Keratinocyte (primary cell): ENCODE data around the gene RCAN3. TPM values are rescaled to one million over a fixed set of nuclear protein-coding genes. Genes with fewer than 3 reads are reported as not detected.

Source experiments
- DNase-seq: peaks from one replicate; pipeline ENCODE4 v3.0.0-alpha.2; 2011; ENCODE audit warnings: low read depth, missing footprints, low spot score
- FAIRE-seq: peaks from 2 replicates; lab custom pipeline; 2011; peaks lifted over from hg19 to GRCh38; lab: Jason Lieb, UNC
- H2AFZ ChIP-seq: 2 replicates; pipeline ENCODE4 v1.6.0; 2012; ENCODE audit warnings: low read length, control low read depth, inconsistent platforms; ENCODE audit not compliant: control insufficient read depth
- H3K27ac ChIP-seq: 2 replicates; pipeline ENCODE4 v1.5.1; 2011; ENCODE audit warnings: low read length; ENCODE audit not compliant: control insufficient read depth, insufficient read depth
- H3K27me3 ChIP-seq: 3 replicates; pipeline ENCODE4 v1.6.0; 2011; ENCODE audit warnings: low read length; ENCODE audit not compliant: control insufficient read depth, insufficient read depth; ENCODE audit errors: extremely low read depth
- H3K36me3 ChIP-seq, 2 experiments: 2 replicates in 1 of 2; 3 replicates in 1 of 2; pipeline ENCODE4 v1.5.1; 2011; ENCODE audit warnings: low read length in 2 of 2, mild to moderate bottlenecking in 1 of 2; ENCODE audit not compliant: control insufficient read depth in 2 of 2, insufficient read depth in 2 of 2; ENCODE audit errors: extremely low read depth in 1 of 2
- H3K4me1 ChIP-seq: 3 replicates; pipeline ENCODE4 v1.5.1; 2011; ENCODE audit warnings: low read length; ENCODE audit not compliant: control insufficient read depth, insufficient read depth; ENCODE audit errors: extremely low read depth
- H3K4me2 ChIP-seq: 3 replicates; pipeline ENCODE4 v1.6.0; 2011; ENCODE audit warnings: low read depth, low read length; ENCODE audit not compliant: control insufficient read depth, insufficient read depth; ENCODE audit errors: extremely low read depth
- H3K4me3 ChIP-seq, 3 experiments: fragments of 200-600 bp in 1 of 3; sonication (generic) in 1 of 3; 2 replicates in 2 of 3; 3 replicates in 1 of 3; pipeline ENCODE4 v1.5.1; 2011 to 2016; ENCODE audit warnings: low read length in 3 of 3, mild to moderate bottlenecking in 3 of 3, control low read depth in 2 of 3, inconsistent platforms in 1 of 3, low read depth in 1 of 3, mixed read lengths in 1 of 3, mixed run types in 1 of 3, moderate library complexity in 1 of 3; ENCODE audit not compliant: control insufficient read depth in 2 of 3, insufficient read depth in 2 of 3; ENCODE audit errors: extremely low read depth in 1 of 3
- H3K79me2 ChIP-seq: 2 replicates; pipeline ENCODE4 v1.6.0; 2012; ENCODE audit warnings: low read length; ENCODE audit not compliant: control insufficient read depth, insufficient read depth
- H3K9ac ChIP-seq: 3 replicates; pipeline ENCODE4 v1.6.0; 2011; ENCODE audit warnings: low read length; ENCODE audit not compliant: control insufficient read depth, insufficient read depth; ENCODE audit errors: extremely low read depth
- H3K9me1 ChIP-seq: 3 replicates; pipeline ENCODE4 v1.6.0; 2011; ENCODE audit warnings: low read length; ENCODE audit not compliant: control insufficient read depth, insufficient read depth; ENCODE audit errors: extremely low read depth
- H3K9me3 ChIP-seq: 2 replicates; pipeline ENCODE4 v1.5.1; 2012; ENCODE audit warnings: low read depth, low read length; ENCODE audit not compliant: control insufficient read depth
- H4K20me1 ChIP-seq: 3 replicates; pipeline ENCODE4 v1.6.0; 2011; ENCODE audit warnings: low read length; ENCODE audit not compliant: control insufficient read depth, insufficient read depth; ENCODE audit errors: extremely low read depth
- CTCF ChIP-seq, 3 experiments: IDR thresholded peaks in 1 of 3; conservative IDR thresholded peaks in 1 of 3; optimal IDR thresholded peaks in 1 of 3; 2 replicates in 2 of 3; 3 replicates in 1 of 3; pipeline versions ENCODE3 to v1.5.1; 2011; ENCODE audit warnings: low read length in 3 of 3, mild to moderate bottlenecking in 3 of 3, moderate library complexity in 2 of 3, control low read depth in 1 of 3, inconsistent platforms in 1 of 3; ENCODE audit not compliant: insufficient read depth in 2 of 3; ENCODE audit errors: extremely low read depth in 1 of 3
- EZH2 ChIP-seq: IDR thresholded peaks from one replicate; pipeline ENCODE4 v1.6.1; 2012; ENCODE audit warnings: inconsistent platforms, mild to moderate bottlenecking, low read length, moderate library complexity
- dilution Hi-C: fragments of 300-500 bp; cut with MboI; formaldehyde crosslinking; loops from one replicate; pipeline ENCODE4 v1.7.0; 2020; ENCODE audit warnings: low sequenced_read_pairs; ENCODE audit not compliant: extremely low pct_ligation_motif_present
- polyA plus RNA-seq, 5 experiments: library from polyadenylated mRNA; depleted of rRNA in 3 of 5; stranded (reverse) in 3 of 5; stranded (forward) in 1 of 5; unstranded in 1 of 5; fragments of >200 nt; gene quantifications; 1 replicate in 1 of 5; 2 replicates in 3 of 5; 3 replicates in 1 of 5; pipeline versions ENCODE4 v1.2.1 to v1.2.3, GENCODE V29; 2011 to 2012; ENCODE audit warnings: missing spikeins in 2 of 5, low read depth in 1 of 5, low replicate concordance in 1 of 5

Gene RCAN3
- polyA plus RNA-seq, 1 donor (not counting 4 experiments of a cell fraction or from before 2014, with no cell fraction given) = 13.8 TPM

- no peak overlapping the region for H2AFZ ChIP-seq
Observed at GRCh38 chr1:24505816-24506215, 3.2 kb downstream of the RCAN3 start.

GRCh38 chr1:24506691-24507381 lies 4.2 kb downstream of the RCAN3 start:
- Histone ChIP-seq H3K4me1 (peaks cover 10% of the 10 kb centered on the region), H3K9me3 (no peaks in the 10 kb centered on the region), H3K36me3 (no peaks in the 10 kb centered on the region), H3K79me2 (peaks cover 17% of the 10 kb centered on the region), H3K4me3 (no peak overlapping the region), H3K27ac (no peak overlapping the region), H3K9ac (no peak overlapping the region), H2AFZ (no peak overlapping the region), H4K20me1 (no peaks in the 10 kb centered on the region), H3K27me3 (no peaks in the 10 kb centered on the region), H3K4me2 (no peak overlapping the region), H3K9me1 (no peaks in the 10 kb centered on the region)
- dilution Hi-C loops = no loop called here
- TF ChIP-seq EZH2 = no peak
- TF ChIP-seq CTCF (optimal IDR thresholded peaks at IDR 0.05 in 1 of 3, IDR thresholded peaks at IDR 0.05 in 1 of 3, conservative IDR thresholded peaks at IDR 0.05 in 1 of 3; ENCODE audit: extremely low read depth in 1 of 3, insufficient read depth in 2 of 3, low read length in 3 of 3) = no peak
- FAIRE-seq (no peak), DNase-seq (no peak)

More at GRCh38 chr1:24505816-24506215, 3.2 kb downstream of the RCAN3 start:
- Histone ChIP-seq H3K79me2 (peaks cover 15% of the 10 kb centered on the region), H3K4me3 (no peak overlapping the region), H3K27ac (no peak overlapping the region), H3K4me2 (no peak overlapping the region), H3K9ac (no peak overlapping the region), H3K9me1 (no peaks in the 10 kb centered on the region), H3K4me1 (peaks cover 16% of the 10 kb centered on the region), H4K20me1 (no peaks in the 10 kb centered on the region), H3K36me3 (no peaks in the 10 kb centered on the region), H3K27me3 (no peaks in the 10 kb centered on the region), H3K9me3 (no peaks in the 10 kb centered on the region)
- no peak for TF ChIP-seq EZH2
- TF ChIP-seq CTCF (optimal IDR thresholded peaks at IDR 0.05 in 1 of 3, IDR thresholded peaks at IDR 0.05 in 1 of 3, conservative IDR thresholded peaks at IDR 0.05 in 1 of 3; ENCODE audit: extremely low read depth in 1 of 3, insufficient read depth in 2 of 3, low read length in 3 of 3) = no peak
- DNase-seq (no peak), FAIRE-seq (no peak)
- dilution Hi-C loops = no loop called here
